PFSK-1 (cell line): ENCODE measurements around the gene KSR1.

ENCODE experiments used
- FOXP2 ChIP-seq: optimal IDR thresholded peaks from 2 replicates; pipeline ENCODE3; 2011; ENCODE audit warnings: borderline replicate concordance, control low read depth, inconsistent platforms; ENCODE audit not compliant: insufficient read depth; ENCODE audit errors: extremely low read length, extremely low read depth
- POLR2AphosphoS5 ChIP-seq: IDR thresholded peaks from 2 replicates; pipeline ENCODE4 v1.6.1; 2012; ENCODE audit warnings: low read depth, mild to moderate bottlenecking, control low read depth, low read length, moderate library complexity
- REST ChIP-seq, 2 experiments: IDR thresholded peaks; 2 replicates each; pipeline versions ENCODE4 v1.6.1 to v1.8.0; 2011 to 2012; ENCODE audit warnings: low read depth in 2 of 2, low read length in 2 of 2, control low read depth in 1 of 2, inconsistent platforms in 1 of 2, mild to moderate bottlenecking in 1 of 2, moderate library complexity in 1 of 2; ENCODE audit not compliant: insufficient read depth in 1 of 2
- SIN3A ChIP-seq: IDR thresholded peaks from 2 replicates; pipeline ENCODE4 v1.6.1; 2012; ENCODE audit warnings: mild to moderate bottlenecking, low read length, moderate library complexity, borderline replicate concordance; ENCODE audit not compliant: insufficient read depth
- TAF1 ChIP-seq: IDR thresholded peaks from 2 replicates; pipeline ENCODE4 v1.6.1; 2012; ENCODE audit warnings: low read length, control low read depth, borderline replicate concordance; ENCODE audit not compliant: insufficient read depth

KSR1 gene

GRCh38 chr17:27543464-27543856, 87.2 kb downstream of the KSR1 start:
- TF ChIP-seq TAF1 = no peak
- TF ChIP-seq REST (IDR thresholded peaks at IDR 0.05; ENCODE audit: insufficient read depth in 1 of 2, low read depth in 2 of 2, low read length in 2 of 2) = no peak
- no peak for TF ChIP-seq FOXP2
- TF ChIP-seq SIN3A = no peak
- TF ChIP-seq POLR2AphosphoS5 = no peak

GRCh38 chr17:27543958-27544349, 87.7 kb downstream of the KSR1 start:
- TF ChIP-seq REST (IDR thresholded peaks at IDR 0.05; ENCODE audit: insufficient read depth in 1 of 2, low read depth in 2 of 2, low read length in 2 of 2) = no peak
- TF ChIP-seq FOXP2 = no peak
- TF ChIP-seq POLR2AphosphoS5 = no peak
- no peak for TF ChIP-seq TAF1
- no peak for TF ChIP-seq SIN3A

- TF ChIP-seq FOXP2 (no peak), SIN3A (no peak), POLR2AphosphoS5 (no peak), REST (IDR thresholded peaks at IDR 0.05; ENCODE audit: insufficient read depth in 1 of 2, low read depth in 2 of 2, low read length in 2 of 2) (no peak), TAF1 (no peak)
Measured at GRCh38 chr17:27544350-27545131, 88.3 kb downstream of the KSR1 start.

GRCh38 chr17:27545562-27546229, 89.4 kb downstream of the KSR1 start:
- TF ChIP-seq SIN3A = no peak
- no peak for TF ChIP-seq REST (IDR thresholded peaks at IDR 0.05; ENCODE audit: insufficient read depth in 1 of 2, low read depth in 2 of 2, low read length in 2 of 2)
- no peak for TF ChIP-seq TAF1
- TF ChIP-seq FOXP2 = no peak
- TF ChIP-seq POLR2AphosphoS5 = no peak
